Caco-2 (cell line): ENCODE data around the gene CDK5RAP3. TPM values are rescaled to one million over a fixed set of nuclear protein-coding genes. Genes with fewer than 3 reads are reported as not detected.

Source experiments
- BruUV-seq: library from RNA; stranded (reverse); fragments of 400-500 nt; replicated peaks from 2 replicates; lab custom pipeline; 2021; lab: Mats Ljungman, UMichigan
- CTCF ChIA-PET: fragments of 300-600 bp; sonication (Branson Sonifier 250); formaldehyde crosslinking; loops from one replicate; lab custom pipeline; 2022; ENCODE audit warnings: antibody characterized with exemption; lab: Charles Lee
- POLR2A ChIA-PET: fragments of 300-600 bp; sonication (Branson Sonifier 250); formaldehyde crosslinking; loops from one replicate; lab custom pipeline; 2022; ENCODE audit warnings: antibody characterized with exemption; lab: Charles Lee
- DNase-seq, 2 experiments: peaks; one replicate each; pipeline versions ENCODE4 v3.0.0 to v3.0.0-alpha.2; 2020 to 2022
- H3K27me3 ChIP-seq: replicated peaks from 2 replicates; pipeline ENCODE4 v1.6.0; 2011; ENCODE audit warnings: low read length; ENCODE audit not compliant: control insufficient read depth, insufficient read depth
- H3K36me3 ChIP-seq: 2 replicates; pipeline ENCODE4 v1.5.1; 2011; ENCODE audit warnings: low read length; ENCODE audit not compliant: control insufficient read depth, insufficient read depth
- H3K4me1 ChIP-seq: fragments of 250-450 bp; sonication (Bioruptor Pico); 2 replicates; pipeline ENCODE4 v1.5.1; 2020; ENCODE audit warnings: mild to moderate bottlenecking
- H3K4me3 ChIP-seq: 2 replicates; pipeline ENCODE4 v1.5.1; 2011; ENCODE audit warnings: low read depth, mild to moderate bottlenecking, control low read depth, low read length
- H3K9me3 ChIP-seq: fragments of 250-450 bp; sonication (Bioruptor Pico); 2 replicates; pipeline ENCODE4 v1.5.1; 2020; ENCODE audit warnings: mild to moderate bottlenecking, moderate library complexity
- H3K27ac Mint-ChIP-seq: one replicate; pipeline ENCODE4 v1.8.0; 2022; ENCODE audit warnings: mixed read lengths; ENCODE audit not compliant: unreplicated experiment
- H3K27me3 Mint-ChIP-seq: one replicate; pipeline ENCODE4 v1.8.0; 2022; ENCODE audit warnings: mixed read lengths; ENCODE audit not compliant: insufficient read depth, unreplicated experiment
- H3K36me3 Mint-ChIP-seq: one replicate; pipeline ENCODE4 v1.8.0; 2022; ENCODE audit warnings: mild to moderate bottlenecking, mixed read lengths; ENCODE audit not compliant: insufficient read depth, unreplicated experiment
- H3K4me1 Mint-ChIP-seq: one replicate; pipeline ENCODE4 v1.8.0; 2022; ENCODE audit warnings: low read depth, mixed read lengths; ENCODE audit not compliant: unreplicated experiment
- H3K4me3 Mint-ChIP-seq: one replicate; pipeline ENCODE4 v1.8.0; 2022; ENCODE audit warnings: mild to moderate bottlenecking, moderate library complexity, mixed read lengths; ENCODE audit not compliant: unreplicated experiment
- H3K9me3 Mint-ChIP-seq: one replicate; pipeline ENCODE4 v1.8.0; 2022; ENCODE audit warnings: mixed read lengths; ENCODE audit not compliant: unreplicated experiment
- intact Hi-C: fragments of 100-400 bp; cut with micrococcal nuclease; formaldehyde crosslinking; loops from one replicate; pipeline ENCODE4 v1.10.0; 2022; ENCODE audit not compliant: unreplicated experiment
- total RNA-seq: library from RNA; stranded (reverse); gene quantifications from 2 replicates; pipeline ENCODE4 v1.2.3, GENCODE V29; 2022
- TF ChIP-seq, protein P1 (sequence below), 2 experiments: fragments of 200-600 bp in 1 of 2; IDR thresholded peaks; 1 replicate in 1 of 2; 2 replicates in 1 of 2; pipeline versions ENCODE4 v1.5.1 to v1.8.0; 2011 to 2022; ENCODE audit warnings: antibody characterized with exemption in 1 of 2, control low read depth in 1 of 2, inconsistent platforms in 1 of 2, low read depth in 1 of 2, low read length in 1 of 2, mild to moderate bottlenecking in 1 of 2, moderate library complexity in 1 of 2; ENCODE audit not compliant: insufficient read depth in 1 of 2, severe bottlenecking in 1 of 2, unreplicated experiment in 1 of 2

CDK5RAP3 gene
- total RNA-seq, 1 experiment from 2014 or later, result 425 TPM

- H3K36me3 Mint-ChIP-seq, result no peaks in the 10 kb centered on the region
- CTCF ChIA-PET, result interaction anchor here (0.5 to 1.3 kb wide), 4 partner anchors 15 to 132 kb away, joined by 3 to 4 read pairs (median 3); partner anchors contain the start of gene CDK5RAP3
- intact Hi-C loops, result no loop called here
These were observed 24.5 kb downstream of the CDK5RAP3 start for GRCh38 chr17:47995241-47995935.

GRCh38 chr17:47996201-47996600 lies 25.3 kb downstream of the CDK5RAP3 start:
- no peak overlapping the region for H3K27ac Mint-ChIP-seq
- no peak overlapping the region for H3K4me3 Mint-ChIP-seq
- H3K9me3 Mint-ChIP-seq, result no peaks in the 10 kb centered on the region
- POLR2A ChIA-PET, result interaction anchor here (1.6 to 3.1 kb wide), 2 partner anchors 26 to 55 kb away, joined by 5 to 7 read pairs; partner anchors contain the start of genes CDK5RAP3 and PNPO
- no peaks in the 10 kb centered on the region for H3K36me3 ChIP-seq
- TF ChIP-seq, protein P1, sequence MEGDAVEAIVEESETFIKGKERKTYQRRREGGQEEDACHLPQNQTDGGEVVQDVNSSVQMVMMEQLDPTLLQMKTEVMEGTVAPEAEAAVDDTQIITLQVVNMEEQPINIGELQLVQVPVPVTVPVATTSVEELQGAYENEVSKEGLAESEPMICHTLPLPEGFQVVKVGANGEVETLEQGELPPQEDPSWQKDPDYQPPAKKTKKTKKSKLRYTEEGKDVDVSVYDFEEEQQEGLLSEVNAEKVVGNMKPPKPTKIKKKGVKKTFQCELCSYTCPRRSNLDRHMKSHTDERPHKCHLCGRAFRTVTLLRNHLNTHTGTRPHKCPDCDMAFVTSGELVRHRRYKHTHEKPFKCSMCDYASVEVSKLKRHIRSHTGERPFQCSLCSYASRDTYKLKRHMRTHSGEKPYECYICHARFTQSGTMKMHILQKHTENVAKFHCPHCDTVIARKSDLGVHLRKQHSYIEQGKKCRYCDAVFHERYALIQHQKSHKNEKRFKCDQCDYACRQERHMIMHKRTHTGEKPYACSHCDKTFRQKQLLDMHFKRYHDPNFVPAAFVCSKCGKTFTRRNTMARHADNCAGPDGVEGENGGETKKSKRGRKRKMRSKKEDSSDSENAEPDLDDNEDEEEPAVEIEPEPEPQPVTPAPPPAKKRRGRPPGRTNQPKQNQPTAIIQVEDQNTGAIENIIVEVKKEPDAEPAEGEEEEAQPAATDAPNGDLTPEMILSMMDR (IDR thresholded peaks at IDR 0.05; ENCODE audit: insufficient read depth in 1 of 2, low read depth in 1 of 2, low read length in 1 of 2, severe bottlenecking in 1 of 2, unreplicated experiment in 1 of 2), result no peak
- no peak for DNase-seq
- no peaks in the 10 kb centered on the region for H3K4me1 ChIP-seq
- peaks cover 2% of the 10 kb centered on the region for H3K27me3 Mint-ChIP-seq
- no peak overlapping the region for H3K4me3 ChIP-seq
- no peaks in the 10 kb centered on the region for H3K4me1 Mint-ChIP-seq
- H3K27me3 ChIP-seq, result no peaks in the 10 kb centered on the region
- BruUV-seq, result no TSS peak
- CTCF ChIA-PET, result interaction anchor here (0.5 to 0.6 kb wide), 2 partner anchors 14 to 133 kb away, joined by 3 to 4 read pairs; no protein-coding TSS in a partner anchor
- no peaks in the 10 kb centered on the region for H3K36me3 Mint-ChIP-seq
- no peaks in the 10 kb centered on the region for H3K9me3 ChIP-seq
- intact Hi-C loops, result loop anchor here (2.0 kb wide), 1 partner anchor 15 kb away; no protein-coding TSS in a partner anchor

More at GRCh38 chr17:47995241-47995935, 24.5 kb downstream of the CDK5RAP3 start:
- no peaks in the 10 kb centered on the region for H3K9me3 Mint-ChIP-seq
- no peaks in the 10 kb centered on the region for H3K4me1 Mint-ChIP-seq
- Histone ChIP-seq H3K27me3 (no peaks in the 10 kb centered on the region), H3K36me3 (no peaks in the 10 kb centered on the region), H3K4me3 (no peak overlapping the region), H3K9me3 (no peaks in the 10 kb centered on the region), H3K4me1 (no peaks in the 10 kb centered on the region)
- no peak overlapping the region for H3K4me3 Mint-ChIP-seq
- POLR2A ChIA-PET, result interaction anchor here (1.6 to 3.1 kb wide), 2 partner anchors 25 to 54 kb away, joined by 5 to 7 read pairs; partner anchors contain the start of genes CDK5RAP3 and PNPO
- DNase-seq, result no peak
- TF ChIP-seq, protein P1 (IDR thresholded peaks at IDR 0.05; ENCODE audit: insufficient read depth in 1 of 2, low read depth in 1 of 2, low read length in 1 of 2, severe bottlenecking in 1 of 2, unreplicated experiment in 1 of 2), result no peak
- no peak overlapping the region for H3K27ac Mint-ChIP-seq
- peaks cover 2% of the 10 kb centered on the region for H3K27me3 Mint-ChIP-seq
- BruUV-seq, result no TSS peak

GRCh38 chr17:47997586-47997985 lies 26.7 kb downstream of the CDK5RAP3 start:
- Histone ChIP-seq H3K9me3 (no peaks in the 10 kb centered on the region), H3K36me3 (no peaks in the 10 kb centered on the region), H3K4me3 (no peak overlapping the region), H3K27me3 (no peaks in the 10 kb centered on the region), H3K4me1 (peaks cover 5% of the 10 kb centered on the region)
- intact Hi-C loops, result loop anchor here (2.0 kb wide), 1 partner anchor 13 kb away; no protein-coding TSS in a partner anchor
- TF ChIP-seq, protein P1 (IDR thresholded peaks at IDR 0.05; ENCODE audit: insufficient read depth in 1 of 2, low read depth in 1 of 2, low read length in 1 of 2, severe bottlenecking in 1 of 2, unreplicated experiment in 1 of 2), result no peak
- peaks cover 2% of the 10 kb centered on the region for H3K27me3 Mint-ChIP-seq
- H3K4me1 Mint-ChIP-seq, result peaks cover 6% of the 10 kb centered on the region
- CTCF ChIA-PET, result interaction anchor here (0.6 to 1.7 kb wide), 2 partner anchors 13 to 51 kb away, joined by 3 to 8 read pairs; no protein-coding TSS in a partner anchor
- no TSS peak for BruUV-seq
- no peak overlapping the region for H3K4me3 Mint-ChIP-seq
- POLR2A ChIA-PET, result no interaction called here
- no peaks in the 10 kb centered on the region for H3K9me3 Mint-ChIP-seq
- H3K36me3 Mint-ChIP-seq, result no peaks in the 10 kb centered on the region
- no peak overlapping the region for H3K27ac Mint-ChIP-seq
- DNase-seq, result no peak
